Kidney epithelial cell (primary cell): ENCODE results near the gene PIK3CA. TPM values are rescaled to one million over a fixed set of nuclear protein-coding genes. Genes with fewer than 3 reads are reported as not detected.
"Not testable (repeated sequence)": the region's sequence is repeated elsewhere in the genome, so short reads cannot be mapped to it uniquely, and the experiment has no call there.

Source experiments
- DNase-seq: peaks from one replicate; pipeline ENCODE4 v3.0.0-alpha.2; 2010; ENCODE audit warnings: low read depth
- H3K27me3 ChIP-seq: 2 replicates; pipeline ENCODE4 v1.6.0; 2011; ENCODE audit warnings: low read length; ENCODE audit not compliant: control insufficient read depth, insufficient read depth
- H3K36me3 ChIP-seq: 2 replicates; pipeline ENCODE4 v1.5.1; 2011; ENCODE audit warnings: low read length; ENCODE audit not compliant: control insufficient read depth, insufficient read depth
- H3K4me3 ChIP-seq: 2 replicates; pipeline ENCODE4 v1.5.1; 2011; ENCODE audit warnings: low read depth, mild to moderate bottlenecking, control low read depth, low read length
- CTCF ChIP-seq: IDR thresholded peaks from 2 replicates; pipeline ENCODE4 v1.5.1; 2011; ENCODE audit warnings: mild to moderate bottlenecking, moderate library complexity, low read length, control low read depth, inconsistent platforms; ENCODE audit not compliant: insufficient read depth, poor library complexity, severe bottlenecking
- total RNA-seq: library from RNA; depleted of rRNA; stranded (reverse); fragments of >200 nt; gene quantifications from 2 replicates; pipeline ENCODE4 v1.2.3, GENCODE V29; 2015

Gene PIK3CA
- total RNA-seq, 1 donor from 2014 or later, result 15.8 TPM

- no peak for TF ChIP-seq CTCF
- H3K27me3 ChIP-seq, result no peaks in the 10 kb centered on the region
- no peak for DNase-seq
- H3K4me3 ChIP-seq, result no peak overlapping the region
- H3K36me3 ChIP-seq, result no peaks in the 10 kb centered on the region
These were observed 44.4 kb downstream of the PIK3CA start for GRCh38 chr3:179192542-179192941.

DNA sequence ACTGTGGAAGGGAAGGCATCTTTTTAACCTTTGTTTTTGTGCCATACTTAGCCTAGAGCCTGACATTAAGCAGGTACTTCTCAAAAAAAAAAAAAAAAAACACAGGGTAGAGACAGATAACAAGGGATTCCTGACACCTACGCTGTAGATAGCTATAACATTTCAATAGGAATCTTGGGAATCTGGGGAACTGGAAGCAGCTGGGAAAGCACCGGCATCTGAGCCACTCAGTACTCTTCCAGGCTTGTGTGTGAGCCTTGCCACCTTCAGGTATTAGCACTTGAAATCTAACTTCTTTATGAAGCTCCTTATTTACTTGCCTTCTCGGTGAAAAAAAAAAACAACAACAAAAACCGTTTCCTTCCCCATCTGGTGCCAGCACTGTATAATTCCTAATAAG, 46.8 kb downstream of the PIK3CA start:
- H3K4me3 ChIP-seq, result no peak overlapping the region
- no peaks in the 10 kb centered on the region for H3K27me3 ChIP-seq
- no peak for DNase-seq
- no peaks in the 10 kb centered on the region for H3K36me3 ChIP-seq
- no peak for TF ChIP-seq CTCF

DNA sequence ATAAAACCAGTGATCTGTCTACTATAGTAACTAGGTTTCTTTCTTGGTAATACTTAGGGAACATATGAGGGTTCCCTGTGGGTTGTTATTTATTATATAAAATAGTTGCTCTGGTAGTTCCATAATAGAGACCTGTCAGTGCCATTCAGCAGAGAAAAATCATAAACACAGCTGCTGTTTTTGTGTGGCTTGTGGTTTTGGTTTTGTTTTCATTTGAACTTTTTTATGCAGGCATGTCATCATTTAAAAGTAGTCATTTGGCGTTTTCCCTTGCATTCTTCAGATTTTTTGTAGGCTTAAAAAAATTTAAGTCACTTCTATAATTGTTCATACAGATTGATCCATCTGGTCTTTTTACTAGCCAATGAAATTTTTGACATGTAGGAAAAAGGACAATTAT, 47.9 kb downstream of the PIK3CA start:
- Histone ChIP-seq H3K27me3 (no peaks in the 10 kb centered on the region), H3K36me3 (no peaks in the 10 kb centered on the region), H3K4me3 (no peak overlapping the region)
- TF ChIP-seq CTCF, result no peak
- DNase-seq, result peak; percentile 29

DNA sequence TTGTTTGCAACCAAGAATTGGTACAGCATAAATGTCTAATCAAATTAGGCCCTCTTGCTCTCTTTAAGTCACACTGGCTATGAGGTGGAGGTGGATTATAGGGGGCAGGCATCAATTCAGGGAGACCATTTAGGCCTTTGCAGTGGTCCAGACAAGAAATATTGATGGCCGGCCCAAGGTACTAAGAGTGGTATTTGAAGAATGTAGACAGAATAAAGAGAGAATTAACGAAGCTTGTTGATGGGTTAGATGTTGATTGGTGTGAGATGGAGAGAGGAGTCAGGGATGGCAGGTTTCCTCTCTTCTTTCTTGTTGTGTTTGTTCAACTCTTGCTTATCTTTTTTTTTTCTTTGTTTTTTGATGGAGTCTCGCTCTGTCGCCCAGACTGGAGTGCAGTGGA, 48.5 kb downstream of the PIK3CA start:
- no peak for TF ChIP-seq CTCF
- no peak overlapping the region for H3K4me3 ChIP-seq
- H3K36me3 ChIP-seq, result no peaks in the 10 kb centered on the region
- H3K27me3 ChIP-seq, result no peaks in the 10 kb centered on the region
- no peak for DNase-seq

DNA sequence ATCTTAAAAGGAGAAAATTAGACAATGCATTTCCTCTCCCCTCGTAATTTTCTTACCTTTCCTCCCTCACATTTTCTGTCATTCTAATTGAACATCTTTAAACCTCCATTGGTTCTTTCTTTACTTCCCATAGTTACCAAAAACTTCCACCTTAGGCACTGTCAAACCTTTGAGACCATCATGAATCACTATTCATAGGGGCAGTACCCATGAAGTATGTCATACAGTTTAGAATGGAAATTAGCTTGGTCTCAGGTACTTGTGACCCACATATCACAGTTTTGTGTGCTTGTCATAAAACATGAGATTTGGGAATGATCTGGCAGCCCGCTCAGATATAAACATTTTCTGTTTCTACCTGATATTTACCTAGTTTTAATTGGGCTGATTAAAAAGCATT, 52.6 kb downstream of the PIK3CA start:
- Histone ChIP-seq H3K36me3 (no peaks in the 10 kb centered on the region), H3K27me3 (no peaks in the 10 kb centered on the region), H3K4me3 (no peak overlapping the region)
- no peak for DNase-seq
- no peak for TF ChIP-seq CTCF

- H3K36me3 ChIP-seq, H3K4me3 ChIP-seq, H3K27me3 ChIP-seq: not testable (repeated sequence)
These were observed 67.4 kb downstream of the PIK3CA start for GRCh38 chr3:179215550-179215949.

DNA sequence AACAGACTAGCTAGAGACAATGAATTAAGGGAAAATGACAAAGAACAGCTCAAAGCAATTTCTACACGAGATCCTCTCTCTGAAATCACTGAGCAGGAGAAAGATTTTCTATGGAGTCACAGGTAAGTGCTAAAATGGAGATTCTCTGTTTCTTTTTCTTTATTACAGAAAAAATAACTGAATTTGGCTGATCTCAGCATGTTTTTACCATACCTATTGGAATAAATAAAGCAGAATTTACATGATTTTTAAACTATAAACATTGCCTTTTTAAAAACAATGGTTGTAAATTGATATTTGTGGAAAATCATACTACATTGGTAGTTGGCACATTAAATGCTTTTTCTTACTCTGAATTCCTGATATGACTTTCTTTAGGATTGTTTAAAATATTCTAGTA, 70.1 kb downstream of the PIK3CA start:
- not testable (repeated sequence) for H3K4me3 ChIP-seq, H3K36me3 ChIP-seq, DNase-seq, H3K27me3 ChIP-seq

More at GRCh38 chr3:179215550-179215949, 67.4 kb downstream of the PIK3CA start:
- not testable (repeated sequence) for DNase-seq
